GM12878 (cell line): Measurements from ENCODE around the gene ZNF473. TPM values are rescaled to one million over a fixed set of nuclear protein-coding genes. Genes with fewer than 3 reads are reported as not detected.

Experiments used
- ATAC-seq: fragments of 200-7000 bp; cut with Tn5 transposase; 3 replicates; pipeline ENCODE4 v1.9.1; 2020; ENCODE audit warnings: mild to moderate bottlenecking, moderate library complexity
- BruUV-seq: library from RNA; stranded (reverse); fragments of 400-500 nt; replicated peaks from 2 replicates; lab custom pipeline; 2021; lab: Mats Ljungman, UMichigan
- CTCF ChIA-PET: fragments of 300-600 bp; sonication (Branson Sonifier 250); formaldehyde crosslinking; extraction: SDS; loops from one replicate; lab custom pipeline; 2021; ENCODE audit warnings: inconsistent platforms; lab: Yijun Ruan, JAX
- POLR2A ChIA-PET: fragments of 350-600 bp; formaldehyde crosslinking; extraction: SDS; loops from one replicate; lab custom pipeline; 2021; ENCODE audit warnings: inconsistent platforms; lab: Charles Lee
- RAD21 ChIA-PET: fragments of 300-600 bp; sonication (Branson Sonifier 250); formaldehyde crosslinking; loops from one replicate; lab custom pipeline; 2023; ENCODE audit warnings: antibody characterized with exemption; ENCODE audit not compliant: unreplicated experiment; lab: Charles Lee
- SMC1A ChIA-PET: fragments of 300-600 bp; sonication (Branson Sonifier 250); formaldehyde crosslinking; loops from one replicate; lab custom pipeline; 2023; ENCODE audit not compliant: unreplicated experiment, uncharacterized antibody; lab: Charles Lee
- DNase-seq: peaks from one replicate; pipeline ENCODE4 v3.0.0-alpha.2; 2011; ENCODE audit warnings: low read depth, low spot score
- FAIRE-seq: peaks from 3 replicates; lab custom pipeline; 2011; peaks lifted over from hg19 to GRCh38; lab: Jason Lieb, UNC
- H2AFZ ChIP-seq: 2 replicates; pipeline ENCODE4 v1.6.0; 2011; ENCODE audit warnings: low read depth, low read length, control low read depth; ENCODE audit not compliant: control insufficient read depth
- H3K27ac ChIP-seq: 2 replicates; pipeline ENCODE4 v1.5.1; 2011; ENCODE audit warnings: control low read depth; ENCODE audit not compliant: control insufficient read depth, insufficient read depth
- H3K27me3 ChIP-seq, 2 experiments: replicated peaks in 1 of 2; 2 replicates each; pipeline versions ENCODE4 v1.6.0 to v1.6.1; 2011; ENCODE audit warnings: low read length in 1 of 2; ENCODE audit not compliant: control insufficient read depth in 2 of 2, insufficient read depth in 2 of 2
- H3K36me3 ChIP-seq, 2 experiments: 2 replicates each; pipeline ENCODE4 v1.5.1; 2011; ENCODE audit warnings: low read length in 1 of 2; ENCODE audit not compliant: control insufficient read depth in 2 of 2, insufficient read depth in 2 of 2
- H3K4me1 ChIP-seq: 2 replicates; pipeline ENCODE4 v1.6.1; 2011; ENCODE audit warnings: mild to moderate bottlenecking, low read length, moderate library complexity, mixed read lengths; ENCODE audit not compliant: control insufficient read depth, insufficient read depth
- H3K4me2 ChIP-seq: 2 replicates; pipeline ENCODE4 v1.6.0; 2011; ENCODE audit warnings: control low read depth; ENCODE audit not compliant: control insufficient read depth, insufficient read depth
- H3K4me3 ChIP-seq: fragments of 200-600 bp; sonication (generic); 2 replicates; pipeline ENCODE4 v1.5.1; 2016
- H3K79me2 ChIP-seq: 2 replicates; pipeline ENCODE4 v1.6.0; 2011; ENCODE audit warnings: low read length; ENCODE audit not compliant: control insufficient read depth, insufficient read depth
- H3K9ac ChIP-seq: 2 replicates; pipeline ENCODE4 v1.8.0; 2011; ENCODE audit warnings: low read length, control low read depth, mixed read lengths; ENCODE audit not compliant: control insufficient read depth, insufficient read depth
- H3K9me3 ChIP-seq: replicated peaks from 3 replicates; pipeline ENCODE4 v1.5.1; 2011; ENCODE audit warnings: mild to moderate bottlenecking, low read length; ENCODE audit not compliant: control insufficient read depth, insufficient read depth
- H4K20me1 ChIP-seq: 2 replicates; pipeline ENCODE4 v1.6.0; 2011; ENCODE audit not compliant: control insufficient read depth, insufficient read depth
- FOXK2 ChIP-seq: fragments of 450-650 bp; IDR thresholded peaks from 2 replicates; pipeline ENCODE4 v1.6.1; 2017; ENCODE audit warnings: mild to moderate bottlenecking, moderate library complexity
- FOXM1 ChIP-seq: IDR thresholded peaks from 2 replicates; pipeline ENCODE4 v1.6.1; 2012; ENCODE audit warnings: low read depth, mild to moderate bottlenecking, inconsistent platforms, low read length, moderate library complexity
- HDAC2 ChIP-seq: fragments of 200-600 bp; sonication (generic); IDR thresholded peaks from 2 replicates; pipeline ENCODE4 v1.6.1; 2017
- NR2F1 ChIP-seq: fragments of 450-650 bp; conservative IDR thresholded peaks from 2 replicates; pipeline ENCODE4 v1.6.1; 2017; ENCODE audit warnings: mild to moderate bottlenecking
- PML ChIP-seq: IDR thresholded peaks from 2 replicates; pipeline ENCODE4 v1.6.1; 2012; ENCODE audit warnings: low read length, inconsistent platforms
- SP1 ChIP-seq: IDR thresholded peaks from one replicate; pipeline ENCODE4 v1.6.1; 2011; ENCODE audit warnings: low read depth, low read length
- STAT1 ChIP-seq: fragments of 450-650 bp; conservative IDR thresholded peaks from 2 replicates; pipeline ENCODE4 v1.6.1; 2014; ENCODE audit warnings: antibody characterized with exemption, mild to moderate bottlenecking
- TAF1 ChIP-seq: IDR thresholded peaks from 2 replicates; pipeline ENCODE4 v1.6.1; 2011; ENCODE audit warnings: mild to moderate bottlenecking, low read depth, low read length, borderline replicate concordance
- TBL1XR1 ChIP-seq: IDR thresholded peaks from 2 replicates; pipeline ENCODE4 v1.6.1; 2012; ENCODE audit warnings: low read depth, low read length, improper control_type of control experiment
- TCF7 ChIP-seq: IDR thresholded peaks from 2 replicates; pipeline ENCODE4 v1.6.1; 2014; ENCODE audit warnings: antibody characterized with exemption, borderline replicate concordance
- YBX1 ChIP-seq: fragments of 450-650 bp; IDR thresholded peaks from 2 replicates; pipeline ENCODE4 v1.6.1; 2016; ENCODE audit warnings: antibody characterized with exemption
- YY1 ChIP-seq: IDR thresholded peaks from 2 replicates; pipeline ENCODE4 v1.6.1; 2011; ENCODE audit warnings: low read depth, mild to moderate bottlenecking, low read length
- WGBS: methylation state at CpG from one replicate; pipeline ENCODE4 v1.1.6; 2016; ENCODE audit warnings: low lambda C conversion rate; ENCODE audit not compliant: insufficient replicate concordance, insufficient coverage; ENCODE audit errors: missing lambda C conversion rate; 5-methylcytosine and 5-hydroxymethylcytosine counted together
- in situ Hi-C: fragments of 300-500 bp; cut with MboI; formaldehyde crosslinking; loops from 9 replicates; pipeline ENCODE4 v1.14.3; 2018; ENCODE audit warnings: mixed read lengths
- intact Hi-C: fragments of 100-400 bp; cut with micrococcal nuclease; formaldehyde crosslinking; loops from one replicate; pipeline ENCODE4 v1.14.2; 2022; ENCODE audit not compliant: unreplicated experiment
- polyA plus RNA-seq, 11 experiments: library from polyadenylated mRNA; depleted of rRNA in 4 of 11; unstranded in 6 of 11; stranded (reverse) in 5 of 11; fragments of >200 nt; fragmentation: Nextera tagmentation in 4 of 11; fragmentation: Illumina TruSeq in 1 of 11; extraction: Ambion mirVana in 4 of 11; extraction: Trizol in 1 of 11; gene quantifications; 1 replicate in 1 of 11; 2 replicates in 10 of 11; pipeline versions ENCODE4 v1.2.1 to v1.2.3, GENCODE V29; 2011 to 2016; ENCODE audit warnings: inconsistent platforms in 2 of 11, missing spikeins in 2 of 11, low read depth in 1 of 11
- total RNA-seq, 4 experiments: library from RNA; depleted of rRNA in 3 of 4; stranded (reverse); fragments of >200 nt in 3 of 4; fragmentation: Illumina TruSeq in 1 of 4; extraction: Trizol in 1 of 4; gene quantifications; 2 replicates each; pipeline versions ENCODE4 v1.2.1 to v1.2.3, GENCODE V29; 2013 to 2021
- TF ChIP-seq, protein P1 (sequence below): fragments of 450-650 bp; formaldehyde crosslinking; IDR thresholded peaks from 2 replicates; pipeline ENCODE4 v1.4.0; 2020; ENCODE audit warnings: mild to moderate bottlenecking, moderate library complexity
- TF ChIP-seq, protein P2 (sequence below): IDR thresholded peaks from 2 replicates; pipeline ENCODE4 v1.6.1; 2011; ENCODE audit warnings: borderline replicate concordance, low read depth, mild to moderate bottlenecking, moderate library complexity, mixed read lengths, low read length; ENCODE audit not compliant: insufficient read depth; ENCODE audit errors: extremely low read length
- TF ChIP-seq, protein P3 (sequence below): fragments of 450-650 bp; IDR thresholded peaks from 2 replicates; pipeline ENCODE4 v1.6.1; 2014; ENCODE audit warnings: mild to moderate bottlenecking

The ZNF473 gene
- total and polyA plus RNA-seq, 10 of the 15 experiments (the other 5 are each of a cell fraction or from before 2014, with no cell fraction given) = 2.3 to 14.9 (median 6.3) TPM

DNA sequence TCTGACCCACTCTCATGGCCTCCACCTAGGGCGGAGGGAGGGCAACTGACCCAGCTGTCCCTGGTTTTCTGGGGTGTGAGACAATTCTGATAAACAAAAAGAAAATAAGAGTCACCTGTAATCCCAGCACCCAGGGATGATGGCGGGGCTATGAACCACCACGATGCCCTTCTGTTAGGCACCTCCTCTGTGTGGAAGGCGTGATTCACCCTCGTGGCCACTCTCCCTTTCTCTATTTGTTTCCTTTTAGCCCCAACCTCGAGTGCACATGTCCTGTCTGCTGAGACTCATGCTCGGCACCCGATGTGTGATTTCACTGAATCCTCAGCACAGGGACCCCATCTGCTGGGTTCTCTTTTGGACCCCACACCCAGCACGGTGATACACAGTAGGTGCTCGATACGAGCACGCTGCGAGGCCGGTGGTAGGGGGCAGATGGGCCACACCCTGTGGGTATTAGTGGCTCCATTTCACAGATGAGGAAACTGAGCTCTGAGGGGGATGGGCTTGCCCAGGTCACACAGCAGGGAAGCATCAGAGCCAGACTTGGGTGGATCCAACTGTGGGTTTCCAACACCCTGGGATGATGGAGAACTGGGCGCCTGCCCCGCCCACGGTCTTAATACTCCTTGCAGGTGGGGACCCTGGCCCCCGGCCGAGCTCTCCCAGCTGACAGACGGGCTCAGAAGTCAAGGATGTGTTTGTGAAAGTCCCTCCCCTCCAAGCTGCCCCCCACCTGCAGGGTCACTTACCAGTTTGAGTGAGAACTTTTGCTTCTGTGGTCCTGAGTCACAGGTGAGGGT, 25.6 kb upstream of the ZNF473 start (continued):
- TF ChIP-seq, protein P1, sequence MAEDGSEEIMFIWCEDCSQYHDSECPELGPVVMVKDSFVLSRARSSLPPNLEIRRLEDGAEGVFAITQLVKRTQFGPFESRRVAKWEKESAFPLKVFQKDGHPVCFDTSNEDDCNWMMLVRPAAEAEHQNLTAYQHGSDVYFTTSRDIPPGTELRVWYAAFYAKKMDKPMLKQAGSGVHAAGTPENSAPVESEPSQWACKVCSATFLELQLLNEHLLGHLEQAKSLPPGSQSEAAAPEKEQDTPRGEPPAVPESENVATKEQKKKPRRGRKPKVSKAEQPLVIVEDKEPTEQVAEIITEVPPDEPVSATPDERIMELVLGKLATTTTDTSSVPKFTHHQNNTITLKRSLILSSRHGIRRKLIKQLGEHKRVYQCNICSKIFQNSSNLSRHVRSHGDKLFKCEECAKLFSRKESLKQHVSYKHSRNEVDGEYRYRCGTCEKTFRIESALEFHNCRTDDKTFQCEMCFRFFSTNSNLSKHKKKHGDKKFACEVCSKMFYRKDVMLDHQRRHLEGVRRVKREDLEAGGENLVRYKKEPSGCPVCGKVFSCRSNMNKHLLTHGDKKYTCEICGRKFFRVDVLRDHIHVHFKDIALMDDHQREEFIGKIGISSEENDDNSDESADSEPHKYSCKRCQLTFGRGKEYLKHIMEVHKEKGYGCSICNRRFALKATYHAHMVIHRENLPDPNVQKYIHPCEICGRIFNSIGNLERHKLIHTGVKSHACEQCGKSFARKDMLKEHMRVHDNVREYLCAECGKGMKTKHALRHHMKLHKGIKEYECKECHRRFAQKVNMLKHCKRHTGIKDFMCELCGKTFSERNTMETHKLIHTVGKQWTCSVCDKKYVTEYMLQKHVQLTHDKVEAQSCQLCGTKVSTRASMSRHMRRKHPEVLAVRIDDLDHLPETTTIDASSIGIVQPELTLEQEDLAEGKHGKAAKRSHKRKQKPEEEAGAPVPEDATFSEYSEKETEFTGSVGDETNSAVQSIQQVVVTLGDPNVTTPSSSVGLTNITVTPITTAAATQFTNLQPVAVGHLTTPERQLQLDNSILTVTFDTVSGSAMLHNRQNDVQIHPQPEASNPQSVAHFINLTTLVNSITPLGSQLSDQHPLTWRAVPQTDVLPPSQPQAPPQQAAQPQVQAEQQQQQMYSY (CRISPR knock-in tag) = no peak
- TF ChIP-seq TBL1XR1 (no peak), YY1 (no peak)

DNA sequence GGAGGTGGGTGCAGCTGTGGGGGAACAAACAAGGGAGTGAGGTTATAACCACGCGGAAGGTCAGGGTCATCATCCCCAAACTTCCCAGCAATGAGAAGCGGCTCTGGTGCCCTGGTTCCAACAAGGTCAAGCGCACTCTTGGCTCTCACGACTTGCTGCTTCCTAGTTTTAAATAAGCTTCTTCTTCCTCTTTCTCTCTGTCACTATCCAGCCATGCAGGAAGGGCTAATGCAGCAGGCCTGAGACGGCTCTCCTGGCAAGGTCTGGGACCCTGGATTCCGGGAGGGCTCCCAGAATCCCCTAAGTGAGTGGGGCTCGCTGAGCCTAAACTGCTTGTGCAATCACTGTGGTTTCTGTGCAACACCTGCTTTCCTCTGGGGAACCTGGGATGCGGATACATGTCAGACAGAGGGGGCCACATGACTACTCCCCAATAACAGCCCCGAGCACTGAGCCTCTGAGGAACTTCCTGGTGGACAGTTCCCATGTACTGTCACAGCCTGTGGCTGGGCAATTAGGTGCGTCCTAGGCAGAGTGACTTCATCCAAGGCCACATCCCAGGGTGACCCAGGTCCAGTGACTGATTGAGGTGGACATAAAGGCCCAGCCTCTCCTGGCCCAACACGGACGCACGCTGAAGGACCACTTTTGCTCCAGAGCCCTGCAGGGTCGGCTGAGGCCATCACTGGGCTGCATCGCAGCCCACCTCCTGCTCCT, 24.8 kb upstream of the ZNF473 start:
- peaks cover 20 to 21% of the 10 kb centered on the region in 2 experiments; a peak in 3 of 4 replicates for H3K36me3 ChIP-seq
- H3K27me3 ChIP-seq = no peaks in the 10 kb centered on the region
- intact Hi-C loops (no loop called here), in situ Hi-C loops (no loop called here)
- BruUV-seq = no TSS peak
- CTCF ChIA-PET = no interaction called here
- no peak overlapping the region for H2AFZ ChIP-seq
- H4K20me1 ChIP-seq = no peaks in the 10 kb centered on the region
- H3K4me2 ChIP-seq = no peak overlapping the region
- H3K79me2 ChIP-seq = no peaks in the 10 kb centered on the region; the same call in 1 of the 2 replicates
- no peak overlapping the region for H3K4me3 ChIP-seq
- SMC1A ChIA-PET = no interaction called here
- H3K9me3 ChIP-seq = no peaks in the 10 kb centered on the region
- WGBS = over 99% methylated on average over 16 of the region's 16 CpGs
- ATAC-seq = no peak
- H3K9ac ChIP-seq = no peak overlapping the region
- RAD21 ChIA-PET = no interaction called here
- H3K27ac ChIP-seq = no peak overlapping the region
- no peak for FAIRE-seq
- POLR2A ChIA-PET = interaction anchor here (0.6 kb wide), 1 partner anchor 89 kb away, joined by 4 read pairs; no protein-coding TSS in a partner anchor
- H3K4me1 ChIP-seq = peaks cover 16% of the 10 kb centered on the region
- no peak for DNase-seq
- TF ChIP-seq STAT1 = no peak
- TF ChIP-seq TAF1 = no peak
- TF ChIP-seq, protein P2, sequence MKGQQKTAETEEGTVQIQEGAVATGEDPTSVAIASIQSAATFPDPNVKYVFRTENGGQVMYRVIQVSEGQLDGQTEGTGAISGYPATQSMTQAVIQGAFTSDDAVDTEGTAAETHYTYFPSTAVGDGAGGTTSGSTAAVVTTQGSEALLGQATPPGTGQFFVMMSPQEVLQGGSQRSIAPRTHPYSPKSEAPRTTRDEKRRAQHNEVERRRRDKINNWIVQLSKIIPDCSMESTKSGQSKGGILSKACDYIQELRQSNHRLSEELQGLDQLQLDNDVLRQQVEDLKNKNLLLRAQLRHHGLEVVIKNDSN = no peak
- TF ChIP-seq, protein P3, sequence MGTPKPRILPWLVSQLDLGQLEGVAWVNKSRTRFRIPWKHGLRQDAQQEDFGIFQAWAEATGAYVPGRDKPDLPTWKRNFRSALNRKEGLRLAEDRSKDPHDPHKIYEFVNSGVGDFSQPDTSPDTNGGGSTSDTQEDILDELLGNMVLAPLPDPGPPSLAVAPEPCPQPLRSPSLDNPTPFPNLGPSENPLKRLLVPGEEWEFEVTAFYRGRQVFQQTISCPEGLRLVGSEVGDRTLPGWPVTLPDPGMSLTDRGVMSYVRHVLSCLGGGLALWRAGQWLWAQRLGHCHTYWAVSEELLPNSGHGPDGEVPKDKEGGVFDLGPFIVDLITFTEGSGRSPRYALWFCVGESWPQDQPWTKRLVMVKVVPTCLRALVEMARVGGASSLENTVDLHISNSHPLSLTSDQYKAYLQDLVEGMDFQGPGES = no peak
- no peak for TF ChIP-seq FOXM1
- TF ChIP-seq NR2F1 = no peak
- no peak for TF ChIP-seq FOXK2
- TF ChIP-seq HDAC2 = no peak
- TF ChIP-seq TCF7 = no peak
- no peak for TF ChIP-seq YY1
- no peak for TF ChIP-seq YBX1
- no peak for TF ChIP-seq SP1
- TF ChIP-seq PML = no peak
